NCI-H128 (cell line): Measurements from ENCODE around the gene PLD6.
"Not testable (repeated sequence)": the region's sequence is repeated elsewhere in the genome, so short reads cannot be mapped to it uniquely, and the experiment has no call there.

Source experiments
- DNase-seq: peaks from one replicate; lab custom pipeline; 2025; ENCODE audit not compliant: unreplicated experiment; lab: John Stamatoyannopoulos, UW

Gene PLD6, protein sequence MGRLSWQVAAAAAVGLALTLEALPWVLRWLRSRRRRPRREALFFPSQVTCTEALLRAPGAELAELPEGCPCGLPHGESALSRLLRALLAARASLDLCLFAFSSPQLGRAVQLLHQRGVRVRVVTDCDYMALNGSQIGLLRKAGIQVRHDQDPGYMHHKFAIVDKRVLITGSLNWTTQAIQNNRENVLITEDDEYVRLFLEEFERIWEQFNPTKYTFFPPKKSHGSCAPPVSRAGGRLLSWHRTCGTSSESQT

DNA sequence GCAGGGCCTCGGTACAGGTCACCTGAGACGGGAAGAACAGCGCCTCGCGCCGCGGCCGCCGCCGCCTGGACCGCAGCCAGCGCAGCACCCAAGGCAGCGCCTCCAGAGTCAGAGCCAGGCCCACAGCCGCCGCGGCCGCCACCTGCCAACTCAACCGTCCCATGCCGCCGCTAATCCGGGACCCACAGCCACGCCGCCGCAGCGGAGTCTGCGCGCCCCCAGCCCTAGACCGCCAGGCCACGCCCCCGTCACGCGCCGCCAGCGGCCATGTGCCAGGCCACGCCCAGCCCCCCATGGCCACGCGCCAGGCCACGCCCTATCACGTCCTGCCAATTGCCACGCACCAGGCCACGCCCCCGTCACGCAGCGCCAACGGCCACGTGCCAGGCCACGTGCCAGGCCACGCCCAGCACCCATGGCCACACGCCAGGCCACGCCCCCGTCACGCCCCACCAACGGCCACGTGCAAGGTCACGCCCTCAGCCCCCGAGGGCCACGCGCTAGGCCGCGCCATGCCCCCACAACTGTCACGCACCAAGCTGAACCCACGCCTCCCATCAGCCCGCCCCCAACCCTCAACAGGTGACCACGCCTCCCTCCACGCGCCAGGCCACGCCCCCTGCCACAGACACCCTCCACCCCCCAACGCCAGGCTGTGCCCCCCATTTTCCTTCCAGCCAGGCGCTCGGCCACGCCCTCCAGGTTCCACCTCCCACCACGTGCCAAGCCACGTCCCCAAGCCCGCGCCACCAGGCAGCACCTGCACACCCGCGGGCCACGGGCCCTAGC is at the start of gene PLD6:
Gene PLD6, minus strand, starts transcription at position 210 of the 789 bp plus-strand sequence. Its CDS starts 47 bp downstream, at position 163.
- peak; percentile 15 for DNase-seq

DNA sequence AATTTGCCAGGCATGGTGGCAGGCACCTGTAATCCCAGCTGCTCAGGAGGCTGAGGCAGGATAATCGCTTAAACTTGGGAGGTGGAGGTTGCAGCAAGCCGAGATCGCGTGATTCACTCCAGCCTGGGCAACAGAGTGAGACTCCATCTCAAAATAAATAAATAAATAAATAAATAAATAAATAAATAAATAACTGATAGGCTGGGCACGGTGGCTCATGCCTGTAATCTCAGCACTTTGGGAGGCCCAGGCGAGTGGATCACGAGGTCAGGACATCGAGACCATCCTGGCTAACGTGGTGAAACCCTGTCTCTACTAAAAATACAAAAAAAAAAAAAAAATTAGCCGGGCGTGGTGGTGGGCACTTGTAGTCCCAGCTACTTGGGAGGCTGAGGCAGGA is 49.6 kb upstream of the PLD6 start:
- DNase-seq, result not testable (repeated sequence)

DNA sequence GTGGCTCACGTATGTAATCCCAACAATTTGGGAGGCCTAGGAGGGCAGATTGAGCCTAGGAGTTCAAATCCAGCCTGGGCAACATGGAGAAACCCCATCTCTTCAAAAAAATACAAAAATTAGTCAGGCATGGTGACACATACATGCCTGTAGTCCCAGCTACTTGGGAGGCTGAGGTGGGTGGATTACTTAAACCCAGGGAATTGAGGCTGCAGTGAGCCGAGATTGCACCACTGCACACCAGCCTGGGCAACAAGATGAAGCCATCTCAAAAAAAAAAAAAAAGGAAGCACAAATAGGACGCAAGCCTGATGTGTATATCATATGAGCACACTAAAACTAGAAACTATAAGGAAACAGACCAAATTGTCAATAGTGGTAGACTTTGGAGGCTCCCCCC is 47.9 kb upstream of the PLD6 start:
- no peak for DNase-seq

DNA sequence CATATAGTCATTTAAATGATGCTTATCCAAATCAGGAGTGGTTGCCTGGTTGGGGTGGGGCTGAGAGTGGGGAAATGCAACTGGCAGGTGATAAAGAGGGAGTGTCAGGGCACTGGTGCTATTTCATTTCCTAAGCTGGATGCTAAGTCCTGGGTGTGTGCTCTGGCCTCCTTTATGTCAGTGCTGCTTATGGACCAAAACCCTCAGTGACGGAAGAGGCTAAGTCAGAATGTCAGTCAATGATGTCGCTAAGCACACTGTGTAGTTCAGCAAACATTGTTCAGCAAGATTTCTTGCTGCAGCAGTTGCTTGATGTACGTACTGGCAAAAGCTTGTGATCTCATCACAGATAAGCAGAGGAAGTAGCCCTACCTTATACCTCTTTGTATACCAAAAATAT is 47.3 kb upstream of the PLD6 start:
- DNase-seq, result no peak

DNA sequence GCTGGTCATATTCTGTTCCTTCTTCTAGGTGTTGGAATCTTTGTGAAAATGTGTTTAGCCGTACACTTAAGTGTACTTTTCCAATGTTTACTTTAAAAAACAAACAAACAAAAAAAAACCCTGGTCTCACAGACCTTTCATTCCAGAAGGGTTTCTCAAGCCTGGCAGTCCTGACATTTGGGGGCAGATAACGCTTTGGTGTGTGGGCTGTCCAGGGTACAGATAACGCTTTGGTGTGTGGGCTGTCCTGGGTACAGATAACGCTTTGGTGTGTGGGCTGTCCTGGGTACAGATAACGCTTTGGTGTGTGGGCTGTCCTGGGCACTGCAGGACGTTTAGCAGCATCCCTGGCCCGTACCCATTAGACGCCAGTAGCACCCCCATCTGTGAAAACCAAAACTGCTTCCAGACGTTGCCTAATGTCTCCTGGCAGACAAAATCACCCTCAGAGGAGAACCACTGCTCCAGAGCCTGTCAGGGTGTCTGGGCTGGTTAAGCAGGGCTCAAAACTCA is 46.1 kb upstream of the PLD6 start:
- no peak for DNase-seq

DNA sequence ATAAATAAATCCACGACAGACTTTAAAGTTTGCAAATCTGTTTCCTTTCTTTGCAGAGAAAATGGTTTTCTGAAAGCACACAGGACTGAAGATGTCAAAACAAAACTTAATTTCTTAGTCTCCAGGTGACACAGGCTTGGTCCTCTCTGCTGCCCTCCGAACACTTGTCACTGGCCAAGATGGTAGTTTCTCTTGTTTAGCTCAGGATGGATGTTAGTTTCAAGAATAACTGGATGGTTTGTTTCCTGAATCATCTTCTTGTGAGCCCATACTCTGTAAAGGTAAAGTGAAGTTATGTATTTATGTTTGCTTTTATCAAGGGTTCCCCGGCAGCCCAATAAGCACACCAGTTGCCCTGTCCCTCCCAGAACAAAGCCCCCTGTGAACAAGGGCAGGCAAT is 40.7 kb upstream of the PLD6 start:
- no peak for DNase-seq

DNA sequence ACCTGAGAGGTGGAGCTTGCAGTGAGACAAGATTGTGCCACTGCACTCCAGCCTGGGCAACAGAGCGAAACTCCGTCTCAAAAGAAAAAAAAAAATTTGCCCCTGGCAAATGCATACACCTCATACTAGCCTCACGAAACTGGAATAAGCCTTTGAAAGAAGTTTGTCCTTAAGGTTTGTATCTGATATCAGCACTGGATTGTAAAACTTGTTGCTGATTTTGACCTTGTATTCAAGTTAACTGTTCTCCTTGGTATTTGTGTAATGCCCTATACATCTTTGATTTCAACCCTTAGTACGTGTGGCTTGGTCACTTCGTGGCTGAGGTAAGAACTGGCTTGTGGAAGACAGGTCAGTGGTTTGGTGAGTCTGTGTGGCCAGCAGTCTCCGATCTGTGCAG is 37.0 kb upstream of the PLD6 start:
- DNase-seq, result no peak

DNA sequence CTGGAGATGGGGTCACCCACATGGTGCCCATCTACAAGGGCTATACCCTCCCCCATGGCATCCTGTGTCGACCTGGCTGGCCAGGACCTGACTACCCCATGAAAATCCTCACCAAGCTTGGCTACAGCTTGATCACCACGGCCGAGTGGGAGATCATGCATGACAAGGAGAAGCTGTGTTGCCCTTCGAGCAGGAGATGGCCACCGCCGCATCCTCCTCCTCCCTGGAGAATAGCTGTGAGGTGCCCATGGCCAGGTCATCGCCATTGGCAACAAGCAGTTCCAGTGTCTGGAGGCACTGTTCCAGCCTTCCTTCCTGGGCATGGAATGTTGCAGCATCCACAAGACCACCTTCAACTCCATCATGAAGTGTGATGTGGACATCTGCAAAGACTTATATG is 36.1 kb upstream of the PLD6 start:
- no peak for DNase-seq

DNA sequence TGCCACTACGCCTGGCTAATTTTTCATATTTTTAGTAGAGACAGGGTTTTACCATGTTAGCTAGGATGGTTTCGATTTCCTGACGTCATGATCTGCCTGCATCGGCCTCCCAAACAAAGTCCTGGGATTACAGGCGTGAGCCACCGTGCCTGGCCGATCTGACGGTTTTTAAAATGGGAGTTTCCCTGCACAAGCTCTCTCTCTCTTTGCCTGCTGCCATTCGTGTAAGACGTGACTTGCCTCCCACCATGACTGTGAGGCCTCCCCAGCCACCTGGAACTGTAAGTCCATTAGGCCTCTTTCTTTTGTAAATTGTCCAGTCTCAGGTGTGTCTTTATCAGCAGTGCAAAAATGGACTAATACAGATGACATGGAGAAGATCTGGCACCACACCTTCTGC is 35.5 kb upstream of the PLD6 start:
- DNase-seq, result no peak

DNA sequence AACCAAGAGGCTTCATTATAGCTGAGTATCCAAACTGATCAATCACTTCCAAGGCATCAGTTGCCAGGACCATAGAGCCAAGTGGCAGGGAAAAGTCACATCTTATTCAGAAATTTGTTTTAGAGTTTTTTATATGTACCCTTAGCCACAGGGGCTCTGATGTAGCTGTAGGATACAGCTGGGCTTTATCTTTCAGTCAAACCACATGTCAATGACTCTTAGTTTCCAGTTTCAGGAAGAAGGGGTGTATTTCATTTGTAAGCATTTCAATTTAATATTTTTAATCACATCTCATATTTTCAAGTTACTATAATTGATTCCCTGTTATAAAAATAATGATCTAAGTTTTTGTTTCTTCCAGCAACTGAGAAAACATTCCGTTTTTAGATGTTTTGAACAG is 33.7 kb upstream of the PLD6 start:
- no peak for DNase-seq

DNA sequence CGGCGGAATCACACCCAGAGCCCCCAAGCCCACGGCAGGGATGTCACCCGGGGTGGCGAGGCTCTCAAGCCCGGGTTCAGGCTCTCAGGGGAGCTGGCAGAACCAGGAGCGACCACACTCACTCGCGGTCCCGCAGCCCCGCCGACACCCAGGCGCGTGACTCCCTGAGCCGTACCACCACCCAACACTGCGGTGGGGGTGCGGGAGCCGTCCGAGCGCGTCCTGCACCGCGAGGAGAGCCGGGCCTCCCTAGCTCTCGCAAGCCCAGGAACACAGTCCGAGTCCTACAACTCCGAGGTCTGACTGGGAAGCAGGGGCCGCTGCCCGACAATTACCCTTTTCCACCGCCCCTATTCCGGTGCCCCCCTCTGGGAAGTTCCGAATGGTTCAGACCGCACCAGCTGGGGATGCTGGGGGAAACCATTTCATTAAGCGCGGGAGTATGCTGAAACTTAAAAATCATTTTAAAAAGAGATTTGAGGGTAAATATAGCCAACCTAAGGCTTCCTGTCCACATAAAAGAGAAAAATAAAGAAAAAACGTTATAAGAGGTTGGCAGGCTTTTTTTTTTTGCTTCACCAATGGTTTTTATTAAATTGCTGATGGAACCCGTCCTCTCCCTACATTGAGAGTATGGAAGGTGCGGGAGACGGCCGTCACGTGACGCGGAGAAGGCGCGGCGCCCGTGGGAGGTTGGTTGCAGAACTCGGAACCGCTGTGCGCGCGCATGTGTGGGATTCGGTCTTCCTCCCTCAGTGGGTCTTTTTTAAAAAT is 31.1 kb upstream of the PLD6 start, which contains the start of gene FLCN:
Gene FLCN, minus strand, starts transcription at position 143 of the 774 bp plus-strand sequence. CDS start 9,031 bp downstream, outside the sequence.
- peak; percentile 72 for DNase-seq

DNA sequence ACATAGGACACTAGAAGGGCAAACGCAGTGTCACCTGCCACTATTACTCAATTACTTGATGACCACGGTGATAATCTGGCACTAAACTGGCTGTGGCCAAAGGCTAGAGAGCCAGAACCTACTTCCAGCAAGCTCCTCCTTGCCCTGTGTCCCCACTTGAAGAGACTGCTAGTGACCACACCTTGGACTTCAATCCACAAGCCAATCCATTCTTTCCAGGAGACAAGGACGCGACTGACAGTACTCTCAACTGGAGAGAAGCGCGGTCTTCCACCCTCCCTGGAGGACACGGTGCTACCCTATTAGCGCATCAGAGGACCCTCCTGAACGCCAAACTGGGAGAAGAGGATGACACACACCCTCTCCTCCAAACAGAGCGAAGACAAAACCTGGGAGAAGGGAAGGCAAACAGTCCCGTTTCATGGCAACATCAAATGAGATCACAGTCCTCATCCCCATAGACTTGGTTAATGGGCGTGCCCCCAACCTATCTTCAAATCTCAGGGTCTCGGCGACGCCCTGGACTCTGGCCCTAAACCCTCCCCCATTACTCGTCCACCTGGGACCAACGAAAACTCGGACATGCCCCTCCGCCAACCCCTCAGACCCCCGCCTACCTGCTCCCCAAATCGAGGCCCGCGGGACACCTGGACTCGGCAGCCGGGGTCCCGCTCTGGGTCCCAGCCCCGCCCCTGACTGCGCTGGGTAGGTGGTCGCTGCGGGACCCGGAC is 30.3 kb upstream of the PLD6 start:
- DNase-seq, result no peak

DNA sequence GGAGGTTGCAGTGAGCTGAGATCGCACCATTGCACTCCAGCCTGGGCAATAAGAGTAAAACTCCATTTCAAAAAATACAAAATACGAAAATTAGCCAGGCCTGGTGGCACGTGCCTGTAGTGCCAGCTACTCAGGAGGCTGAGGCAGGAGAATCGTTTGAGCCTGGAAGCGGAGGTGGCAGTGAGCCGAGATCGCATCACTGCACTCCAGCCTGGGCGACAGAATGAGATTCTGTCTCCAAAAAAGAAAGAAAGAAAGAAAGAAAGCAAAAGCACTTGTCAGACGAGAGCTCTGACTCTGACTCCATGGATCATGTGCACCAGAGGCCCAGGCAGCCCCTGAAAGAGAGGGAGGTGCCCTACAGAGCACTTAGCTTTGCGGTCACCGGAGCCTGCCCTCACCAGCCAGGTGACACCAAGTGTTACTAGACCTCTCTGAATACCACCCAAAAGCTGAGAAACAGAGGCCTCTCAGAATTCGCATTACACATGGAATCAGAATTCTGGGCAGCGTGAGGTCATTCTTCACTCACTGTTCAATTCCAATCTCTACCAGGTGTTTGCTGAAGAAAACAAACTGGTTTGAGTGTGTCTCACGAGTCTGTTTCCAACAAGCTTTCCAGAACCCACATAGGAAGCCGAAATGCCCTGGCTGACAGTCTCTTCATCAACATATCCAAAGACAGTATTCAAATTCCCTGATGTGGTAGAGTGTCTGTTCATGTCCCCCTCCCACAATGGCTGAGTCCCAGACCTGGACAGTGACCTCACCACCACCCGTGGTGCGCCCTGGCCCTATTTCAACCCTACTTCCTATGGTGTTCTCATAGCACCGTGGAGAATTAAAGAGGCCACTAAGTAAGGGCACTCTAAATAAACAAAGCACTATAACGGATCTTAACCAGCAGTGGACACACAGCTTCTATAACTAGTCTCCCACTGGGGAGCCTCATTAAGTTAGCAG is 29.4 kb upstream of the PLD6 start:
- no peak for DNase-seq

DNA sequence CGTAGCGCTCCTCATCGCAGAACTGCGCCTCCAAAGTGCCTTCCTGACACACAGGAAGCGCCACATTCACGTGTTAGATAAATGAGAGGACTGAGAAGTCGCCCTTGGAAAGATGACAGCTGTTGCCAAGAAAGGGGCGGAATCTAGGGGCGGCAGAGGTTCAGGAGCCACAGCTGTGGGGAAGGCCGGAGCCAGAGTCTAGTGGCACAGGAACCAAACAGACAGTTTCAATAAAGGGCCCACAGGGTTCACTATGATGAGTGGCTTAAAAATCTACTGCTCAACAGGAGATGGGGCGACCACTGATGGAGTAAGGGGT is 26.1 kb upstream of the PLD6 start:
- DNase-seq, result no peak

DNA sequence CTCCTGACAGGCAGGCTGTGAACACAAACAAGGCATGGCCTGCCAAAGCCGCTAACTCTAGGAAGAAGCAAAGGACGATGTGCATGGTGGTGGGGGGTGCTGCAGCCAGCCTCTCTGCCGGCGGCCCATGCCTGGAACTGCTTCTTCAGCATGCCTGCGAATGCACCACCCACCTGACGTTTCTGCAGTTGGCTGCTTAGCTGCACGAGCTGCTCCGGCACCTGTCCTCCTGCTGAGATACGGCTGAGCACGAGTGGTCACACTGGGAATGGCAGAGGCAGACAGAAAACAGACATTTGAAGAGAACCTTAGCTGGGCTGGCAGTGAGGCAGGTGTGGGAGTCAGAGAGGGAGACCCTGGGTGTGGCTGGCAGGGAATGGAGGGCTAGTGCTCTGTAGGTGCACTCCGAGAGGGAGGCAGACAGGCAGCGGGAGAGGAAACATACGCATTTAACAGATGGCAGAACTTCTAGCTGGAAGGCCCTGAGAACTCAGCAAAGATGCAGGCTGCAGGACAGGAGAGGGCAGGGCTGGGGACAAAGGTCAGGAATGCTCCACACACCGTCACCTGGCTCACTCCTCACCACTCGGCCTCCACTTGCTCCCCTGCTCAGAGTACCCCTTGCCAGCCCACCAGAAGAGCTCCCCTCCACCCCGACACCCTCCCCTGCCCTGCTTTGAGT is 25.6 kb upstream of the PLD6 start:
- DNase-seq, result no peak

DNA sequence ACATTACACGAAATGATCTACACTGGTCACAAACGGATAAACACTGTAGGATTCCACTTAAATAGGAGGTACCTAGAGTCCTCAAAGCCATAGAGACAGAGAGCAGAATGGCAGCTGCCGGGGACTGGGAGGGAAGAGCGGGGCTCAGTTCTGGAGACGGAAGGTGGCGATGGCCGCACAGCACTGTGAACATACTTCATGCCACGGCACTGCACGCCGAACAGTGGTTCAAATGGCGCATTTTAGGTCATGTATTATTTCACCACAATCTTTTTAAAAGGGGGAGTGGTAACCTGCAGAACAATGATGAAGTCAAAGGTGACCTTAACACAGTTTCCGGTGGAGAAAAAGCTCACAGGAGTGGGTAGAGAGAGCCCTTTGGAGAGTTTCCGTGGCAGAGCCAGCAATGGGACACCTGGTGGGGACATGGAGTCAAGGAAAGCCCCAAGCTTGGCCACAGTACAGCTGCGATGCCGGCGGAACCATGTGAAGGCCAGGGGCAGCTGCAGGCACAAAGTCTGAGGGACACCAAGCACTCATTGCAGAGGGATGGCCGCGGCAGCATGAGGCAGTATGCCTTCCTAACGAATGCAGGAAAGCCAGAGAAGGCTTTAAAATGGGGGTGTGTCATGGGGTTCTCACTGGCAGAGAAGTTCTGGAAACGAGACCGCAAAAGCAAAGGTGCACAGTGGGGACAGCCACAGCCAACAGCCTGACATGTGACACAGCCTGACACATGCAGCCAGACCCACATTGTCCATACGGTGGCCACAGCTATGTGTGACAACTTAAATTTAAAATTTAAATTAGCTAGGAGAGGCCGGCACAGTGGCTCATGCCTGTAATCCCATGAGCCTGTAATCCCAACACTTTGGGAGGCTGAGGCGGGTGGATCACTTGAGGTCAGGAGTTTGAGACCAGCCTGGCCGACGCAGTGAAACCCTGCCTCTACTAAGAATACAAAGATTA is 23.6 kb upstream of the PLD6 start:
- DNase-seq, result no peak

DNA sequence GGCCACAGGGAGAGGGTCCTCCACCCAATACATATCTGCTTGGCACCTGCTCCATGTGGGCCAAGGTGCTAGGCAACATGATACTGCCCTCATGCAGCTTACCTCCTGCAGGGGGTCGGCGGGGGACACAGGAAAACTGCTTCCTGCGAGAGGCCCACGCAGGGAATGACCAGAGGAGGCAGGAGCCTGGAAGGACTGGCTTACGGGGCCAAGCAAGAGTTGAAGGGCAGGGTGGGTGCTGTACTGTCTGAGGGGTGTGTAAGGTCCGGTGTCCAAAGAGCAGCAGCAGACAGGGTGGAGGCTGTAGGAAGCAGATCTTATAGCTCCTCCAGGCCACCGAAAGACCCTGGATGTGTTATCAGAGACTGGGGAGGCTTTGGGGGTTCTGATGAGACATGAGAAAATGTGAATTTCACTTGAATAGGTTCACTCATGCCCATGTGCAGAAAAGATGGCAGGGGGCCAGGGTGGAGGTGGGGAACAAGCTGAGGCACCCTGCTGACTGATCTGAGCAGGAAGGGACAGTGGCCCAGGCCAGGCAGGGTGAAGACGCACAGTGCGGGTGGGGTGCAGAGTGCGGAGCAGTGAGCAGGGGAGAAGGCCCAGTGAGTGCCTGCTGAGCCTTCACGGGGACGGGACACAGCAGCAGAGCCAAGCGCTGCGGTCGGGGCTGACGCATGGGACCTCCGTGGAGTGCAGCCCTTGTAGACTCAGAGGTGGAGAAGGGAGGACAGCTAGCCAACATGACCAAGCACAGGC is 22.6 kb upstream of the PLD6 start:
- no peak for DNase-seq
